Measurements from ENCODE around the gene USP24. TPM values are rescaled to one million over a fixed set of nuclear protein-coding genes. Genes with fewer than 3 reads are reported as not detected.

The USP24 gene
- total and polyA plus RNA-seq, 2 donors (not counting 1 experiment from before 2014, with no cell fraction given) = 18.9 to 152 TPM

GRCh38 chr1:55143684-55144083 is 71.5 kb downstream of the USP24 start:
- TF ChIP-seq EZH2 (IDR thresholded peaks at IDR 0.05; ENCODE audit: borderline replicate concordance, insufficient read depth, low read depth, low read length, poor library complexity, severe bottlenecking) = no peak
- no peak for TF ChIP-seq CTCF (IDR thresholded peaks at IDR 0.05)
- Histone ChIP-seq H3K79me2 (ENCODE audit: control insufficient read depth, insufficient read depth, low read length) (peaks cover under 1% of the 10 kb centered on the region), H4K20me1 (ENCODE audit: control insufficient read depth, insufficient read depth, low read length, poor library complexity, severe bottlenecking) (no peaks in the 10 kb centered on the region), H3K27ac (ENCODE audit: low read length in 2 of 2) (no peak overlapping the region), H2AFZ (ENCODE audit: insufficient read depth, low read depth, low read length, poor library complexity, severe bottlenecking) (no peak overlapping the region), H3K4me2 (replicated peaks; ENCODE audit: low read depth, low read length, poor library complexity, severe bottlenecking) (no peak overlapping the region), H3K4me1 (ENCODE audit: control insufficient read depth in 2 of 2, insufficient read depth in 2 of 2, low read length in 2 of 2) (no peaks in the 10 kb centered on the region), H3K9me3 (ENCODE audit: control extremely low read depth in 1 of 3, control insufficient read depth in 2 of 3, insufficient read depth in 1 of 3, low read length in 2 of 3) (no peaks in the 10 kb centered on the region), H3K36me3 (replicated peaks in 1 of 2; ENCODE audit: control extremely low read depth in 1 of 2, control insufficient read depth in 1 of 2, extremely low read depth in 1 of 2, insufficient read depth in 2 of 2, low read length in 1 of 2) (peaks cover 25 to 73% of the 10 kb centered on the region in 2 experiments), H3K4me3 (ENCODE audit: control extremely low read depth in 1 of 5, extremely low read depth in 1 of 5, insufficient read depth in 1 of 5, low read depth in 2 of 5, low read length in 4 of 5) (no peak overlapping the region), H3K9ac (ENCODE audit: low read length) (no peak overlapping the region), H3K27me3 (replicated peaks in 1 of 4; ENCODE audit: control extremely low read depth in 1 of 4, control insufficient read depth in 3 of 4, insufficient read depth in 4 of 4, low read length in 3 of 4) (no peaks in the 10 kb centered on the region)
- Mint-ChIP-seq H3K4me3 (no peak overlapping the region), H3K27me3 (no peaks in the 10 kb centered on the region), H3K4me1 (peaks cover 3% of the 10 kb centered on the region), H3K27ac (peak overlapping the region; percentile 29), H3K9me3 (ENCODE audit: insufficient read depth) (no peaks in the 10 kb centered on the region)
- ATAC-seq (ENCODE audit: low read depth) = no peak
- intact Hi-C loops (cut with micrococcal nuclease) = loop anchor here (5.0 kb wide), 1 partner anchor 46 kb away; no protein-coding TSS in a partner anchor
- CTCF ChIA-PET = interaction anchor here (0.7 to 8.8 kb wide), 10 partner anchors 10 to 230 kb away, joined by 3 to 130 read pairs (median 5); no protein-coding TSS in a partner anchor
- 100% methylated on average over 2 of the region's 3 CpGs for WGBS (ENCODE audit: insufficient coverage)
- no peak for DNase-seq
- POLR2A ChIA-PET = no interaction called here

GRCh38 chr1:55141295-55141893 is 73.8 kb downstream of the USP24 start:
- POLR2A ChIA-PET = interaction anchor here (1.5 kb wide), 1 partner anchor 136 kb away, joined by 3 read pairs; no protein-coding TSS in a partner anchor
- peak overlapping the region in 1 of 2 donors; percentile 65 for H3K27ac ChIP-seq (ENCODE audit: low read length in 2 of 2)

More at GRCh38 chr1:55141295-55141893, 73.8 kb downstream of the USP24 start:
- H3K9ac ChIP-seq (ENCODE audit: low read length) = no peak overlapping the region
- no peaks in the 10 kb centered on the region for H3K27me3 ChIP-seq (replicated peaks in 1 of 4; ENCODE audit: control extremely low read depth in 1 of 4, control insufficient read depth in 3 of 4, insufficient read depth in 4 of 4, low read length in 3 of 4)
- no peaks in the 10 kb centered on the region for H3K9me3 ChIP-seq (ENCODE audit: control extremely low read depth in 1 of 3, control insufficient read depth in 2 of 3, insufficient read depth in 1 of 3, low read length in 2 of 3)
- DNase-seq = no peak
- H3K4me2 ChIP-seq (replicated peaks; ENCODE audit: low read depth, low read length, poor library complexity, severe bottlenecking) = no peak overlapping the region
- intact Hi-C loops (cut with micrococcal nuclease) = loop anchor here (2.0 to 5.0 kb wide), 3 partner anchors 44 to 1443 kb away; no protein-coding TSS in a partner anchor
- Mint-ChIP-seq H3K4me1 (peaks cover 3% of the 10 kb centered on the region), H3K27me3 (no peaks in the 10 kb centered on the region), H3K4me3 (no peak overlapping the region), H3K27ac (peak overlapping the region; percentile 26), H3K9me3 (ENCODE audit: insufficient read depth) (no peaks in the 10 kb centered on the region)
- no peaks in the 10 kb centered on the region for H4K20me1 ChIP-seq (ENCODE audit: control insufficient read depth, insufficient read depth, low read length, poor library complexity, severe bottlenecking)
- no peak for ATAC-seq (ENCODE audit: low read depth)
- no peak for TF ChIP-seq EZH2 (IDR thresholded peaks at IDR 0.05; ENCODE audit: borderline replicate concordance, insufficient read depth, low read depth, low read length, poor library complexity, severe bottlenecking)
- no peak for TF ChIP-seq CTCF (IDR thresholded peaks at IDR 0.05)
- H2AFZ ChIP-seq (ENCODE audit: insufficient read depth, low read depth, low read length, poor library complexity, severe bottlenecking) = no peak overlapping the region
- peaks cover 37 to 93% of the 10 kb centered on the region in 2 experiments for H3K36me3 ChIP-seq (replicated peaks in 1 of 2; ENCODE audit: control extremely low read depth in 1 of 2, control insufficient read depth in 1 of 2, extremely low read depth in 1 of 2, insufficient read depth in 2 of 2, low read length in 1 of 2)
- WGBS (ENCODE audit: insufficient coverage) = no CpG with 5 or more reads among the region's 1 CpG
- CTCF ChIA-PET = interaction anchor here (0.6 to 8.8 kb wide), 19 partner anchors 10 to 1443 kb away, joined by 3 to 130 read pairs (median 4); no protein-coding TSS in a partner anchor
- H3K4me3 ChIP-seq (ENCODE audit: control extremely low read depth in 1 of 5, extremely low read depth in 1 of 5, insufficient read depth in 1 of 5, low read depth in 2 of 5, low read length in 4 of 5) = no peak overlapping the region
- H3K79me2 ChIP-seq (ENCODE audit: control insufficient read depth, insufficient read depth, low read length) = peaks cover 3% of the 10 kb centered on the region
- no peaks in the 10 kb centered on the region for H3K4me1 ChIP-seq (ENCODE audit: control insufficient read depth in 2 of 2, insufficient read depth in 2 of 2, low read length in 2 of 2)

Measured in B cell (primary cell).